PFSK-1 (cell line): ENCODE data around the gene NCBP2L.

Source experiments
- FOXP2 ChIP-seq: optimal IDR thresholded peaks from 2 replicates; pipeline ENCODE3; 2011; ENCODE audit warnings: borderline replicate concordance, control low read depth, inconsistent platforms; ENCODE audit not compliant: insufficient read depth; ENCODE audit errors: extremely low read length, extremely low read depth
- POLR2AphosphoS5 ChIP-seq: IDR thresholded peaks from 2 replicates; pipeline ENCODE4 v1.6.1; 2012; ENCODE audit warnings: low read depth, mild to moderate bottlenecking, control low read depth, low read length, moderate library complexity
- REST ChIP-seq, 2 experiments: IDR thresholded peaks; 2 replicates each; pipeline versions ENCODE4 v1.6.1 to v1.8.0; 2011 to 2012; ENCODE audit warnings: low read depth in 2 of 2, low read length in 2 of 2, control low read depth in 1 of 2, inconsistent platforms in 1 of 2, mild to moderate bottlenecking in 1 of 2, moderate library complexity in 1 of 2; ENCODE audit not compliant: insufficient read depth in 1 of 2
- SIN3A ChIP-seq: IDR thresholded peaks from 2 replicates; pipeline ENCODE4 v1.6.1; 2012; ENCODE audit warnings: mild to moderate bottlenecking, low read length, moderate library complexity, borderline replicate concordance; ENCODE audit not compliant: insufficient read depth
- TAF1 ChIP-seq: IDR thresholded peaks from 2 replicates; pipeline ENCODE4 v1.6.1; 2012; ENCODE audit warnings: low read length, control low read depth, borderline replicate concordance; ENCODE audit not compliant: insufficient read depth

DNA sequence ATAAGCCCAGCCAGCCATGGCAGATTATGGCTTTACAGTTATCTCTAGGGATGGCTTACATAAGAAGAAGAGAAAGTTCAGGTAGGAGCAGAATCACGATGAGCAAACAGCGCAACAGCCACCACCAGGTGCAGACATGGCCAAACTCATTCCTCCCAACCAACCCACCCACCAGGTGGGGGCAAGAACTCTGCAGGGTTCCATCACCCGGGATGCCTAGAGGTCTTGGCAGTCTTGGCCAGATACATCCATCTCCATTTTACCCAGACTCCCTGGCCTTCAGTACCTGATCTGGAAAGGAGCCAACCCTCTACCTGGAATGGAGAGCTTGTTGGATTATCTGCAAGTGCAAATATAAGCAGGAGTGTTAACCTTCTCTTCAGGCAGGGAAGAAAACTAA is 9.5 kb upstream of the NCBP2L start:
- TF ChIP-seq POLR2AphosphoS5 (no peak), REST (IDR thresholded peaks at IDR 0.05; ENCODE audit: insufficient read depth in 1 of 2, low read depth in 2 of 2, low read length in 2 of 2) (no peak), SIN3A (no peak), TAF1 (no peak), FOXP2 (no peak)
